Embryonic facial prominence (tissue), 1 donor: ENCODE results near the gene RETREG2.
"Not testable (repeated sequence)": the region's sequence is repeated elsewhere in the genome, so short reads cannot be mapped to it uniquely, and the experiment has no call there.

Source experiments
- DNase-seq: peaks from one replicate; pipeline ENCODE4 v3.0.0-alpha.2; 2016; ENCODE audit errors: extremely low spot score

The RETREG2 gene

GRCh38 chr2:219186754-219187456 is 8.8 kb downstream of the RETREG2 start:
- DNase-seq = no peak

- no peak for DNase-seq
Observed at GRCh38 chr2:219197388-219197787, 19.3 kb downstream of the RETREG2 start.

GRCh38 chr2:219198974-219199373 is 20.9 kb downstream of the RETREG2 start:
- no peak for DNase-seq

GRCh38 chr2:219199470-219200211 is 21.6 kb downstream of the RETREG2 start:
- DNase-seq = no peak

GRCh38 chr2:219200502-219201326 is 22.6 kb downstream of the RETREG2 start:
- not testable (repeated sequence) for DNase-seq

- not testable (repeated sequence) for DNase-seq
Observed at GRCh38 chr2:219201331-219201730, 23.3 kb downstream of the RETREG2 start.

GRCh38 chr2:219204425-219205164 is 26.5 kb downstream of the RETREG2 start:
- no peak for DNase-seq

- DNase-seq = no peak
Observed at GRCh38 chr2:219205165-219205538, 27.1 kb downstream of the RETREG2 start.

- no peak for DNase-seq
Observed at GRCh38 chr2:219205981-219206327, 27.9 kb downstream of the RETREG2 start.

GRCh38 chr2:219206328-219207133 is 28.5 kb downstream of the RETREG2 start, which contains the start of gene ZFAND2B:
Gene ZFAND2B, plus strand, starts transcription at chr2:219206782. Its CDS starts 206 bp downstream, at chr2:219206988.
- DNase-seq = peak; percentile 88

GRCh38 chr2:219207134-219207883 is 29.2 kb downstream of the RETREG2 start:
- no peak for DNase-seq

- no peak for DNase-seq
Observed at GRCh38 chr2:219207884-219208740, 30.0 kb downstream of the RETREG2 start.

- DNase-seq = no peak
Observed at GRCh38 chr2:219209236-219210195, 31.4 kb downstream of the RETREG2 start.

GRCh38 chr2:219210196-219210885 is 32.3 kb downstream of the RETREG2 start:
- DNase-seq = no peak

- no peak for DNase-seq
Observed at GRCh38 chr2:219210886-219211362, 32.8 kb downstream of the RETREG2 start.

- DNase-seq = no peak
Observed at GRCh38 chr2:219213026-219213415, 34.9 kb downstream of the RETREG2 start.

GRCh38 chr2:219213486-219214071 is 35.5 kb downstream of the RETREG2 start:
- DNase-seq = no peak
